Measurements from ENCODE around the gene ACAD10. TPM values are rescaled to one million over a fixed set of nuclear protein-coding genes. Genes with fewer than 3 reads are reported as not detected.

The ACAD10 gene
- total RNA-seq, 1 experiment from 2014 or later, result 29.1 TPM

GRCh38 chr12:111758120-111758561 is 72.3 kb downstream of the ACAD10 start (continued):
- TF ChIP-seq ATF6 (CRISPR knock-in tag; IDR thresholded peaks at IDR 0.05) (no peak), EMX1 (CRISPR knock-in tag; IDR thresholded peaks at IDR 0.05) (no peak), E2F5 (CRISPR knock-in tag; IDR thresholded peaks at IDR 0.05) (no peak), ELF4 (CRISPR knock-in tag; IDR thresholded peaks at IDR 0.05; ENCODE audit: low read depth) (no peak)

GRCh38 chr12:111759271-111759670 is 73.4 kb downstream of the ACAD10 start:
- Mint-ChIP-seq H3K27ac (no peak overlapping the region), H3K4me3 (no peak overlapping the region), H3K9me3 (no peaks in the 10 kb centered on the region), H3K4me1 (peaks cover 25% of the 10 kb centered on the region), H3K27me3 (ENCODE audit: low read depth) (no peaks in the 10 kb centered on the region; the same call in 1 of the 2 replicates), H3K36me3 (no peaks in the 10 kb centered on the region; the same call in 1 of the 2 replicates)
- ChIA-PET POLR2A (no interaction called here), CTCF (interaction anchor here (0.8 kb wide), 1 partner anchor 54 kb away, joined by 4 read pairs; no protein-coding TSS in a partner anchor)
- ATAC-seq (no peak), DNase-seq (ENCODE audit: low spot score) (no peak)
- no peak for TF ChIP-seq PRDM15 (CRISPR knock-in tag; IDR thresholded peaks at IDR 0.05)
- TF ChIP-seq TEAD4 (CRISPR knock-in tag; IDR thresholded peaks at IDR 0.05), result no peak
- no peak for TF ChIP-seq ARID4B (CRISPR knock-in tag; IDR thresholded peaks at IDR 0.05; ENCODE audit: borderline replicate concordance)
- no peak for TF ChIP-seq ESRRA (CRISPR knock-in tag; IDR thresholded peaks at IDR 0.05; ENCODE audit: borderline replicate concordance)
- TF ChIP-seq ZSCAN18 (CRISPR knock-in tag; IDR thresholded peaks at IDR 0.05), result no peak
- TF ChIP-seq IRF2 (CRISPR knock-in tag; IDR thresholded peaks at IDR 0.05; ENCODE audit: borderline replicate concordance, low read depth), result no peak
- TF ChIP-seq E2F1 (CRISPR knock-in tag; IDR thresholded peaks at IDR 0.05), result no peak
- no peak for TF ChIP-seq ZNF396 (CRISPR knock-in tag; IDR thresholded peaks at IDR 0.05; ENCODE audit: borderline replicate concordance)
- TF ChIP-seq PREB (CRISPR knock-in tag; IDR thresholded peaks at IDR 0.05; ENCODE audit: borderline replicate concordance), result no peak
- no peak for TF ChIP-seq NFATC4 (CRISPR knock-in tag; IDR thresholded peaks at IDR 0.05)
- TF ChIP-seq IRF1 (CRISPR knock-in tag; IDR thresholded peaks at IDR 0.05), result no peak
